ENCODE measurements around the gene OGDH.

The OGDH gene

DNA sequence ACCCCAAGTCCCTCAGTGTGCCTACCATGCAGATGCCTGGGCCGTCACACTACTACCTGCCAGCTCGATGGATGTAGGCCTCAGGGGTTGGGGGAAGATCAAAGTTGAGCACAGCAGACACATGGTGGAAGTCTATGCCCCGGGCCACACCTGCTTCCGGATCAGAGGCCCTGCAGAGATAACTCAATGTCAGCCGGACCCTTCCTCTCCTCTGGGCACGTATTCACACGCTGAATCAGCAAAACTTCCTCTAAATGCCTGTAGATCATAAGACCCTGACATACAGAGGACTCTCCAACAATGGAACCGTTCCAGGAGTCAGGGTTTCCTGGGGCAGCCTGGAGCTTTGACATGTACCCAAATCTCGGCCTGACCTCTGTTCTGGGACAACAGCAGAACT is 36.5 kb upstream of the OGDH start:
- no peak for DNase-seq (ENCODE audit: low spot score)
- no peak overlapping the region for H3K27ac Mint-ChIP-seq
- H3K4me3 Mint-ChIP-seq: no peak overlapping the region
- H3K27me3 Mint-ChIP-seq (ENCODE audit: low read depth): no peaks in the 10 kb centered on the region
- H3K36me3 Mint-ChIP-seq (ENCODE audit: low read depth): peaks cover 70% of the 10 kb centered on the region
- peaks cover 21% of the 10 kb centered on the region for H3K4me1 Mint-ChIP-seq (ENCODE audit: low read depth)
- no peaks in the 10 kb centered on the region for H3K9me3 Mint-ChIP-seq

DNA sequence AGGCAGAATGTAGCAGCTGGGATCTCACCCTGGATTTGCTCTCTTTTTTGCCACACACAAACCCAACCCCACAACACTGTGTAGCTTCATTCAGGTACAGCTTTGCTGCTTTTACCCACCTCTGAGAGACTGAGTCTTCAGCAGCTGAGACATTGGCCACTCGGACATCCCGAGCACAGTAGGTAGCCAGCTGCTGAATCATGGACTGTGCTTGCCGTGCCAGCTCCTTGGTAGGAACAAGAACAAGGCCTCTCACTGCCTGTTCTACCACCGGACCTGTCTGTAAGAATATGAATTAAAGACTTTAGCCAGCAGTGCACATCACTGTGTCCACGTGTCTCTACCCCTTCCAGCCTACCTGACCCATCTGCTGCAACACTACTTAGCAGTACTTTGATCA is 33.7 kb upstream of the OGDH start:
- DNase-seq (ENCODE audit: low spot score): no peak
- Mint-ChIP-seq H3K27ac (peak overlapping the region; percentile 95), H3K4me3 (peak overlapping the region; percentile 99), H3K4me1 (ENCODE audit: low read depth) (peaks cover 28% of the 10 kb centered on the region), H3K9me3 (no peaks in the 10 kb centered on the region), H3K27me3 (ENCODE audit: low read depth) (no peaks in the 10 kb centered on the region), H3K36me3 (ENCODE audit: low read depth) (peaks cover 63% of the 10 kb centered on the region)

DNA sequence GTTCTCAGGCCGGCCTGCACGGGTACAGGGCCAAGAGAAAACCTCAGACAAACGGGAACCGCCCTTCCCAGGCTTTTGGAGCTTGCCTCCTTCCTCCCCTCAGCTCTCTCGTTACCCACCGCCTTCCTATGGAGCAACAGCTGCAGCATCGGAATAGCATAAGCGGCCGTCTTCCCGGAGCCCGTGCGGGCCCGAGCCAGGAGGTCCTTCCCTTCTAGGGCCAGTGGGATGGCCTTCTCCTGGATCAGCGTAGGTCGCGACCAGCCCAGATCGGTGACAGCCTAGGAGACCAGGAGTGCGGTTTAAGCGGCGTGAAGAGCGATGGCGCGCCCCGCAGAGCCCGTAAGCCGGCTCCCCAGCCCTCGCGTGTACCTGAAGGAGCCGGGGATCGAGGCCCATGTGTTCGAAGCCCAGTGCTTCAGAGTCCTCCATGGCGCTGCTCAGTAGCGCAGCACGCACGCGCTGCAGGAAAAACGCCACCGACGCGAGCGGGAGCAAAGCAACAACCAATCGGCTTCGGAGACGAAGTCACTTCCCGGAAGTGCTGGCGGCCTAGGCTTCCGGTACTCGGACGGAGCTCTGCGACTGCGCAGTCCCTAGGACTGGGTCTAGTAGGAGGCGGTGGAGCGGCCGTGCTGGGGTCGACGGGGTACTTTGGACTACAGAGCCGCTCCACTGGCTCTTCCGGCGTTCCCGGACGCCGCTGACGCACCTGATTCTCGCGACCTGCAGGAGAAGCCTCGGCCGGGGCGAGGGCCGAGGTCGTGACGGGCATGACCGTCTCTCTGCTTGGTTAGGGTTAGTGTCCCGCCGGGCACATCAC is 32.8 kb upstream of the OGDH start, which contains the start of gene DDX56:
Gene DDX56 (minus strand): TSS at position 445 of the 823 bp plus-strand sequence. CDS start 13 bp downstream, at position 432.
- H3K36me3 Mint-ChIP-seq (ENCODE audit: low read depth): peaks cover 60% of the 10 kb centered on the region
- peak; percentile 94 for DNase-seq (ENCODE audit: low spot score)
- H3K27me3 Mint-ChIP-seq (ENCODE audit: low read depth): no peaks in the 10 kb centered on the region
- H3K4me3 Mint-ChIP-seq: peak within 1 kb of the TSS; percentile 99
- H3K27ac Mint-ChIP-seq: peak within 1 kb of the TSS; percentile 95
- H3K4me1 Mint-ChIP-seq (ENCODE audit: low read depth): peaks cover 28% of the 10 kb centered on the region
- no peaks in the 10 kb centered on the region for H3K9me3 Mint-ChIP-seq

DNA sequence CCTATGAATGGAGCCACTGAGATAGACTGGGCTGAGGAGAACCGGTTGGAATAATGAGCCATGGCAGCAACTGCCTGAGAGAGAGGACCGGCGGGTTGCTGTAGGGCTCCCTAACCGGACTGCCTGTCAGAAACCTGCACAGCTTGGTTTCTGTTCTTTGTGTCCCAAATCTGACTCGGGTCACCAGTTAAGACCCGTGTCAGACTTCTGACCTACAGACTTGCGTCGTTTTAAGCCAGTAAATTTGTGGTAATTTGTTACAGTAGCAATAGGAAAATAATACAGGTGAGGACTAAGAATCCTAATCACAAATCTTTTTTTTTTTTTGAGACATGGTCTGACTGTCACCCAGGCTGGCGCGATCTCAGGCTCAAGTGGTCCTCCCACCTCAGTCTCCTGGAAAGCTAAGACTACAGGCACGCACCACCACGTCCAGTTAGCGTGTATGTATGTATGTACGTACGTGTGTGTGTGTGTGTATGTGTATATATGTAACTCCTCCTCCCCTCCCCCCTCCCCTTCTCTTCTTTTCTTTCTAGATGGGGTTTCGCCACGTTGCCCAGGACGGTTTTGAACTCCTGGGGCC is 32.0 kb upstream of the OGDH start:
- Mint-ChIP-seq H3K4me1 (ENCODE audit: low read depth) (peaks cover 29% of the 10 kb centered on the region), H3K4me3 (peak overlapping the region; percentile 99), H3K27me3 (ENCODE audit: low read depth) (no peaks in the 10 kb centered on the region), H3K27ac (peak overlapping the region; percentile 95), H3K9me3 (no peaks in the 10 kb centered on the region), H3K36me3 (ENCODE audit: low read depth) (peaks cover 59% of the 10 kb centered on the region)
- DNase-seq (ENCODE audit: low spot score): no peak

DNA sequence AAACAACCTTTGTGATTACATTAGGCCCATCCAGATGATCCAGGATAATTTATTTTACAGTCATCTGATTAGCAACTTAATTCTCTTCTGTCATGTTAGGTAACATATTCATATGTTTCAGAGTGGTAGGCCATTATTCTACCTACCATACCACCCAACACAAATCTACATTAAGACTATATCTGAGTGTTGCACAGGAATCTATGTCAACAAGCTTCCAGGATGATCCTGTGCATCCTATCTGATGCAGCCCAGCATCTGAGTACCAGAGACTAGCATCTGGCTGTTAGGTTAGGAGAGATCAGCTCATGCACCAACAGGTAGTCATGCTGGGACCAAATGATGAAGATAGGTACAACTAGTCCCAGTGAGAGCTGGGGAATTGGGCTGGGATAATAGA is 31.4 kb upstream of the OGDH start:
- Mint-ChIP-seq H3K4me1 (ENCODE audit: low read depth) (peaks cover 33% of the 10 kb centered on the region), H3K36me3 (ENCODE audit: low read depth) (peaks cover 59% of the 10 kb centered on the region), H3K9me3 (no peaks in the 10 kb centered on the region), H3K27ac (peak overlapping the region; percentile 95), H3K4me3 (peak overlapping the region; percentile 99), H3K27me3 (ENCODE audit: low read depth) (no peaks in the 10 kb centered on the region)
- DNase-seq (ENCODE audit: low spot score): no peak

DNA sequence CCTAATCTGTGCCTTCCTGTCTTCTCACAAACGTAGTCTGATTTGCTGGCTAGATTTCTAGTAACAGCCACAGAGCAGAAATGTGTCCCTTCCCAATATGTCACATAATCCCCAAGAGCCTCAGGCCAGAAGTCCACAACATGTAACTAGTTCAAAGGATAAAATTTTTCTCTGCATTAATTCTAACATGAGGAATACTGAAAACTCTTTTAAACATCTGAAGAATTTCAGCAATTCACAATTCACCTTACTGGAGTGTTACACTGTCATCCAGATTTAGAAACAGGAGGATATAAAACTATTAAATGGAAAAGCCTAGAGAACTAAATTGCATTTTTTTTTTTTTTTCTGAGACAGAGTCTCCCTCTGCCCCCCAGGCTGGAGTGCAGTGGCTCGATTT is 30.2 kb upstream of the OGDH start:
- Mint-ChIP-seq H3K4me3 (peak overlapping the region; percentile 3), H3K27me3 (ENCODE audit: low read depth) (no peaks in the 10 kb centered on the region), H3K9me3 (no peaks in the 10 kb centered on the region), H3K27ac (no peak overlapping the region), H3K4me1 (ENCODE audit: low read depth) (peaks cover 39% of the 10 kb centered on the region), H3K36me3 (ENCODE audit: low read depth) (peaks cover 57% of the 10 kb centered on the region)
- DNase-seq (ENCODE audit: low spot score): no peak

DNA sequence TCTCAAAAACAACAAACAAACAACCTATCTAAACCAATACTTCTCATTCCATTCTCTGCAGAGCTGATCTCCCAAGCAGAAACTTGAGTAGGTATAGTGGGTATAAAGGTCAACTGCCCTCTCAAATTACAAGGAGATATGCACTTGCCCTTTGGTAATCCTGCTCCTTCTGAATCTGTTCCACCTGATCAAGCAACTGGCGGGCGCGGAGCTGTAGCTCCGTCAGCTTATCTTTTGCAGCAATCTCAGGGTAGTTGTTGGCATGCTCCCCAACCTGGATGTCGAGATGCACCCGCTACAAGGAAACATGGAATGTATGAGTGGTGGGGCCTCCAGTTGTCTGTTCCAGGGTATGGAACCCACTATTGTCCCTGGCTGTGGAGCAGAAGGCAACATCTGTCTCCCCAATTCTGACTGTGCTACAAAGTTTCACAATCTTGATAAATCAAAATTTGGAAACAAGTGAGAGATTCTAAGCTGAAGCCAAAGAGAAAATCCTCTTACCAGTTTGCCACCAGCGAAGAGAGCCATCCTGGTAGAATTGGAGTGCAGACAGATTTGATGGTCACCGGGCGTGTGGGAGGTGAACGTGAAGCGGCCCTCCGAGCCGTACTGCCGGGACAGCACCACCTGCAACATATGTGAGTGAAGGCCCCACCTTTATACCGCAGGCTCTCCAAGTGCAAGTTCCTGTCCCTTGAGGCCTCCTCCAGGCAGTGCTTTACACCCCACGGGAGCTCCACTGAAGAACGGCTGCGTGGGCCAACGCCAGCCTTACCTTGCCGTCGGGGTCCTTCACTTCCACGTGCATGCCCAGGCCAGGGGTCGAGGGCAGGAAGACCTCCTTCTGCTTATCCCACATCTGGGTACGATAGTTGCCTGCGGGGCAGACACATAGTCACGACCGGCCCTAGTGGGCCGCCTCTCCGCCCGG is 25.2 kb upstream of the OGDH start:
- Mint-ChIP-seq H3K27me3 (ENCODE audit: low read depth) (peaks cover 8% of the 10 kb centered on the region), H3K27ac (peak overlapping the region; percentile 85), H3K36me3 (ENCODE audit: low read depth) (peaks cover 23% of the 10 kb centered on the region), H3K9me3 (no peaks in the 10 kb centered on the region), H3K4me3 (peak overlapping the region; percentile 93), H3K4me1 (ENCODE audit: low read depth) (peaks cover 20% of the 10 kb centered on the region)
- peak; percentile 41 for DNase-seq (ENCODE audit: low spot score)

DNA sequence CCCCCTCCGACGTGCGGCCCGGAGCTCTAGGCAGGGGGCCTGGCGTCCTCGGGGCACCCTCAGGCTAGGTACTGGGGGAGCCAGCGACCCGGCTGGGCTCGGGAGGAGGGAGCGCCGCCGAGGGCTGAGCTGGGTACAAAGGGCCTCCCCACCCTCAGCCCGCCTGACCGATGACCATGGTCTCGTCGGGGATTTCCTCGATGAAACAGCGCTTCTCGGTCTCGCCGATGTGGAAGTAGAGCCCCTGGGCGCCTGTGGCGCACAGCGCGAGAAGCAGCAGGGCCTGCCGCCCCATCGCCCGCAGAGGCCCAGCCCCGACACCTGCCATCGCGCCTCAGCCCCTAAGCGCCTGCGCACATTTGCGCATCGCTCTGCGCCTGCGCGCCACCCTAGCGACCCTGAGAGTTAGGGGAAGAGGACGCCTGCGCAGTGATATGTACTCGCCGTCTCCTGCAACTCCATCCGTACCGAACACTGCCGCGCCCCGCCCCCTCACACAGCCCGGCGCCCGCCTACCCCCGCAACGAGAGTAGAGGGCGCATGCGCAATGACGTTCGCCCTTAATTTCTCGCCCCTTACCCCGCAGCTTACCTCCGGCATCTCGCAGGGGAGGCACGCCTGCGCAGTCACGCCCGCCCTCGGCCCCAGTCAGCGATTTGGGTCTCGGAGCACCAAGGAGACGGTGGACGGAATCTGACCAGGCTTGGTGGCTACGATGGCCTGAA is 24.4 kb upstream of the OGDH start, which contains the start of gene TMED4:
Gene TMED4 (minus strand): TSS at position 353 of the 725 bp plus-strand sequence. CDS start 25 bp downstream, at position 328.
- peaks cover 19% of the 10 kb centered on the region for H3K4me1 Mint-ChIP-seq (ENCODE audit: low read depth)
- H3K27me3 Mint-ChIP-seq (ENCODE audit: low read depth): peaks cover 8% of the 10 kb centered on the region
- H3K9me3 Mint-ChIP-seq: no peaks in the 10 kb centered on the region
- H3K36me3 Mint-ChIP-seq (ENCODE audit: low read depth): peaks cover 22% of the 10 kb centered on the region
- DNase-seq (ENCODE audit: low spot score): peak; percentile 100
- H3K27ac Mint-ChIP-seq: peak within 1 kb of the TSS; percentile 89
- H3K4me3 Mint-ChIP-seq: peak within 1 kb of the TSS; percentile 93

DNA sequence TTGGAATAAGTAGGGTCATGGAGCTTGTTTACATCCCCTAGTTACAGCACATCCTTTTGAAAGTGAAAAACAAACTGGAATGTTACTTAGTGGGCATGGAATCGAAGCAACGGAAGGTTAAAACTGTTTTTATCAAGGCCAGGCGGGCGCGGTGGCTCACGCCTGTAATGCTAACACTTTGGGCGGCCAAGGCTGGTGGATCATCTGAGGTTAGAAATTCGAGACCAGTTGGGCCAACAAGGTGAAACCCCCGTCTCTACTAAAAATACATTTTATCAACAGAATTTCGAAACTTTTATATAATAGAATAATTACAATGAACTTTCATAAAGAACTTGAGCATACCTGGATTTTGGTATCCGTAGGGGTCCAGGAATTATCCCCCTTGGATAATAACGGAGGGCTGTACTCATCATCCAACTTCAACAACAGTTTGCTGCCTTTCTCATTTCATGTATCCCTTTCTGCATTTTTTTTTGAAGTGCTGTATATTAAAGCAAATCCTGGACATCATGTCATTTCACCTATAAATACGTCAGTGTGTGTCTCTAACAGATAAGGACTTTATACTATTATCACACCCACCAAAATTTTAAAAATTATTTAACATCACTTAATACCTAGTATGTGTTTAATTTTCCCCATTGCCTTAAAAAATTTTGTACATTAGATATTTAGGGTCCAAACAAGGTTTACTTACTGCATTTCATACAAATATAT is 23.1 kb upstream of the OGDH start:
- Mint-ChIP-seq H3K27me3 (ENCODE audit: low read depth) (peaks cover 8% of the 10 kb centered on the region), H3K4me1 (ENCODE audit: low read depth) (peaks cover 24% of the 10 kb centered on the region), H3K36me3 (ENCODE audit: low read depth) (peaks cover 21% of the 10 kb centered on the region), H3K4me3 (peak overlapping the region; percentile 93), H3K9me3 (no peaks in the 10 kb centered on the region), H3K27ac (peak overlapping the region; percentile 89)
- DNase-seq (ENCODE audit: low spot score): no peak

DNA sequence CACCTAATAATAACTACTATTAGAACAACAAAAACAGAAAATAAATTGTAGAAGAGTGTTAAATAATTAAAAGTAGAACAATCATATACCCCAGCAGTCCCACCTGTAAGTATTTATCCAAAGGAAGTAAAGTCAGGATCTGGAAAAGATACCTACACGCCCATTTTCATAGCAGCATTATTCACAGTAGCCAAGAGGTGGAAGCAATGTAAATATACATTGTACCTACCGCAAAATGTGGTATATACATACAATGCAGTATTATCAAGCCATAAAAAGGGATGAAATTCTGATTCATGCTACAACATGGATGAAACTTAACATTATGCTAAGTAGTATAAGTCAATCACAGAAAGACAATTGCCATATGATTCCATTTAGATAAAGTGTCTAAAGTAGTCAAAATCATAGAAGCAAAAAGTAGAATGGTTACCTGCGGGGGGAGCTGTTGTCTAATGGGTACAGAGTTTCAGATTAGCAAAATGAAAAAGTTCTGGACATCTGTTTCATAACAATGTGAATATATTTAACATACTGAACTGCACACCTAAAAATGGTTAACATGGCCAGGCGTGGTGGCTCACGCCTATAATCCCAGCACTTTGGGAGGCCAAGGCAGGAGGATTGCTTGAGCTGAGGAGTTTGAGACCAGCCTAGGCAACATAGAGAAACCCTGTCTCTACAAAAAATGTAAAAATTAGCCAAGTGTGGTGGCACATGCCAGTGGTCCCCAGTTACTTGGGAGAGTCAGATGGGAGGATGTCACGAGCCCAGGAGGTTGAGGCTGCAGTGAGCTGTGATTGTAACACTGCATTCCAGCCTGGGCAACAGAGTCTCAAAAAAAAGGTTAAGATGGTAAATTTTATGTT is 18.4 kb upstream of the OGDH start:
- DNase-seq (ENCODE audit: low spot score): peak; percentile 40
- Mint-ChIP-seq H3K27ac (no peak overlapping the region), H3K9me3 (no peaks in the 10 kb centered on the region), H3K4me1 (ENCODE audit: low read depth) (peaks cover 7% of the 10 kb centered on the region), H3K4me3 (no peak overlapping the region), H3K36me3 (ENCODE audit: low read depth) (no peaks in the 10 kb centered on the region), H3K27me3 (ENCODE audit: low read depth) (peaks cover 9% of the 10 kb centered on the region)

DNA sequence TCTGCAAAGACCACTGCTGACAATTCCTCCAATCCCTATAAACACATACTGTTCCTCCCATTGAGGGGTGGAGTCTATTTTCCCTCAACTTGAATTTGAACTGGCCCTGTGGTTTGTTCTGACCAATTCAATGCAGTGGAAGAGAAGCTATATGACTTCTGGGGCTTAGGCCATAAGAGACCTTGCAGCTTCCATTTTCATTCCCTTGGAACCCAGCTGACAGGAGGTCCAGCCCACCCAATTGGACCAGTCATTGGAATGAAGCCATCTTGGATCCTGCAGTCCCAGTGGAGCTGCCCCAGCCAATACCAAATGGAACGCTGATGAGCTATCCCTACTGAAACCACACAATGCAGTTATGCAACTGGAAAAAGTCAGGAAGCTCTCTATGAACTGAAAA is 15.5 kb upstream of the OGDH start:
- DNase-seq (ENCODE audit: low spot score): no peak
- H3K36me3 Mint-ChIP-seq (ENCODE audit: low read depth): no peaks in the 10 kb centered on the region
- peaks cover 7% of the 10 kb centered on the region for H3K4me1 Mint-ChIP-seq (ENCODE audit: low read depth)
- H3K9me3 Mint-ChIP-seq: no peaks in the 10 kb centered on the region
- H3K4me3 Mint-ChIP-seq: no peak overlapping the region
- H3K27me3 Mint-ChIP-seq (ENCODE audit: low read depth): peaks cover 4% of the 10 kb centered on the region
- H3K27ac Mint-ChIP-seq: no peak overlapping the region
